Liver (tissue), 3 donors: ENCODE results near the gene STX2.

Experiments
- CTCF ChIP-seq: fragments of 150-350 bp; IDR thresholded peaks from 2 replicates; pipeline ENCODE4 v1.5.1; 2017; ENCODE audit warnings: improper control_type of control experiment, low read depth, low read length; ENCODE audit not compliant: missing input control
- JUND ChIP-seq, 2 donors: IDR thresholded peaks; 2 replicates each; pipeline ENCODE4 v1.6.1; 2016; ENCODE audit warnings: antibody characterized with exemption in 2 of 2
- donor health status: healthy.
- donor health status: healthy.

GRCh38 chr12:130744274-130744673 lies 94.8 kb downstream of the STX2 start:
- TF ChIP-seq CTCF: no peak
- TF ChIP-seq JUND (IDR thresholded peaks at IDR 0.05): peak in 1 of 2 donors; percentile 41
